ENCODE measurements around the gene POLQ.
A peak's percentile ranks its signal among the peaks of the same experiment; 100 is the strongest.
"Not testable (repeated sequence)": the region's sequence is repeated elsewhere in the genome, so short reads cannot be mapped to it uniquely, and the experiment has no call there.

The POLQ gene

DNA sequence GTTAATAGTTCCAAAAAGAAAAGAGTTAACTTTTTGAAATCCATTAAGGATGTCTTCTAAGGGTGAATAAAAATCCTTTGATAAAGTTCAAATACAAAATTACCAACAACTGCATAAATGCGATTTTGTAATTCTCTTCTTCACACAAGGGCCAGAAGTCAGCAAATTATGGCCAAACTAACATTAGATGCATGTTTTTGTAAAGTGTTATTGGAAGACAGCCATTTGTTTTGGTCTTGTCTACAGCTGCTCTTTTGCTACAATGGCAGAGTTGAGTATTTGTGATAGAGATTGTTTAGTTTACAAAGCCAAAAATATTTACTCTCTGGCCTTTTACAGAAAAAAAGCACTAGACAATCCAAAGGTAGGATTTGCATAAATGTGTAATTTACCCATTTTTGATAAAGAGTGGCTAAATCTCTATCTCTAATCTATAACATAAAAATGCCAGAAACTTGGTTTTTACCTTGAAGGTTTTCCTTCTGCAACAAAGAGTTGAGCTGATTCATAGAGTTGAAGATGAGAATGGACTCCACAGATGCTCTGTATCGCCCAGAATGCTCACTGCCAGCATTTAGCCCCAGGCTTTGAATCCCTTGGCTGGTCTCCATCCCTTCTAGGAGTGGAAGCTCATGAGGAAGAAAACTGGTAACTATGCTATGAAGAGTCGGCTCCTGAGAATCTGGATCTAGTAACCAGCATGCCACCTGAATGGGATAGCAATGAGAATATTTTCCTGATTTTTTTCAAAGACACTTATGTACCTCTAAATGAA, 64.5 kb downstream of the POLQ start:
- Histone ChIP-seq H3K4me3 (ENCODE audit: low read length) (no peak overlapping the region), H3K36me3 (ENCODE audit: insufficient read depth, low read length) (peaks cover 92% of the 10 kb centered on the region), H3K27me3 (ENCODE audit: insufficient read depth, low read length) (no peaks in the 10 kb centered on the region), H3K9me3 (ENCODE audit: insufficient read depth, low read depth, low read length) (no peaks in the 10 kb centered on the region), H3K4me1 (ENCODE audit: insufficient read depth, low read length) (no peaks in the 10 kb centered on the region), H3K9ac (ENCODE audit: low read depth, low read length) (no peak overlapping the region), H3K27ac (ENCODE audit: low read depth, low read length) (no peak overlapping the region)
- 93% methylated on average over 3 of the region's 3 CpGs for WGBS

DNA sequence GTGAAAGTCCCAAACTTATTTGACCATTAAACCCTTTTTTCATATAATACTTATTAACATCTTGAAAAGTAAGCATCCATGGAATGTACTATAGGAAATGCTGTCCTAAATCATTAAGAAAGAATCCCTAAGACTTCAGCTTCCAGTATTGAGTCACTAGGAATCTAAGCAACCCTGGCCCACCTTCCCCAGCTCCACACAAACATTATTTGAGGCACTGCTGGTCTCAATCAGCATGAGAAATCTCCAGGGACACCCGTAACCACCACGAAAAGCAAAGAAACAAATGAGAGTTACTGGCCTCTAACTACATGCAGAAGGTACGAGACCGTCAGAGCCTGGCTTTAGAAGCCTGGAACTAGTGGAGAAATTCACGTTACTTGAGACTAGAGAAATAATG, 68.2 kb downstream of the POLQ start:
- no peaks in the 10 kb centered on the region for H3K27me3 ChIP-seq (ENCODE audit: insufficient read depth, low read length)
- no peak overlapping the region for H3K9ac ChIP-seq (ENCODE audit: low read depth, low read length)
- H3K36me3 ChIP-seq (ENCODE audit: insufficient read depth, low read length), result peaks cover 95% of the 10 kb centered on the region
- no peaks in the 10 kb centered on the region for H3K4me1 ChIP-seq (ENCODE audit: insufficient read depth, low read length)
- 91% methylated on average over 5 of the region's 5 CpGs for WGBS
- H3K27ac ChIP-seq (ENCODE audit: low read depth, low read length), result 0 out of 2 replicates have a peak overlapping the region, but pooled peaks have one; percentile 12
- H3K4me3 ChIP-seq (ENCODE audit: low read length), result no peak overlapping the region
- no peaks in the 10 kb centered on the region for H3K9me3 ChIP-seq (ENCODE audit: insufficient read depth, low read depth, low read length)

DNA sequence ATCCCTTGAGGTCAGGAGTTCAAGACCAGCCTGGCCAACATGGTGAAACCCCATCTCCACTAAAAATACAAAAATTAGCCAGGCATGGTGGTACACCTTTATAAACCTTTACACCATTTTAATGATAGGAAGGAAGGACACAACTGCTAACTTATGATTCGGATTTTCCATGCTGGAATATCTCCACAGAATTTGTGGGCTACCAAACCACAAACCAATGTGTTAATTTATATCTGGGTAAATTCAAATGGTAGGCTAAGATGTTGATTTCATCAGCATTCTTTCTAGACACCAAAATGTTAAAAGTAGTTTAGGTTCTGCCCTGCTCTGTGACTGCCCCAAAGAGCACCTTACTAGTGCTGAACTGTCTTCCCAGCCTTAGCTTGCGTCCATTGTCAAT, 72.8 kb downstream of the POLQ start:
- WGBS, result 91% methylated on average over 1 of the region's 2 CpGs
- Histone ChIP-seq H3K4me1 (ENCODE audit: insufficient read depth, low read length) (no peaks in the 10 kb centered on the region), H3K4me3 (ENCODE audit: low read length) (no peak overlapping the region), H3K27ac (ENCODE audit: low read depth, low read length) (no peak overlapping the region), H3K9me3 (ENCODE audit: insufficient read depth, low read depth, low read length) (no peaks in the 10 kb centered on the region), H3K36me3 (ENCODE audit: insufficient read depth, low read length) (peaks cover 91% of the 10 kb centered on the region), H3K9ac (ENCODE audit: low read depth, low read length) (no peak overlapping the region), H3K27me3 (ENCODE audit: insufficient read depth, low read length) (no peaks in the 10 kb centered on the region)

DNA sequence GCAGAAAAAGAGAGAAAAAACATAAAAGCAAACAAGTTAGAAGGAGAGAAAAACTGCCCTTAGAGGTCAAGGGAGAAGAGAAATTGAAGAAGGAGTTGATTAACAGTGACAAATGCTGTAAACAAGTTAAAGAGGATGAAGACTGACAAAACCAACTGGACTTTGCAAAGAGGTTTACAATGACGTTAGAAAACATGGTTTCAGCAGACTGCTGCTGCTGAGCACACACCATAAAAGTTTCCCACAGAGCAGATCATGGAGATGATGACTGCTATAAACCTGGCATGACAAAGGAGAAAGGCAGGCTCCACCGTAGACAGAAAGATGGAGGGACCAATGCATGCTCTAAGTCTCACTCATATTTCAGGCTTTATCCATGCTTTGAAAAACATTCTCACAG, 78.7 kb downstream of the POLQ start:
- Histone ChIP-seq H3K36me3 (ENCODE audit: insufficient read depth, low read length) (peaks cover 87% of the 10 kb centered on the region), H3K27ac (ENCODE audit: low read depth, low read length) (no peak overlapping the region), H3K4me3 (ENCODE audit: low read length) (no peak overlapping the region), H3K4me1 (ENCODE audit: insufficient read depth, low read length) (no peaks in the 10 kb centered on the region), H3K9ac (ENCODE audit: low read depth, low read length) (no peak overlapping the region), H3K27me3 (ENCODE audit: insufficient read depth, low read length) (no peaks in the 10 kb centered on the region), H3K9me3 (ENCODE audit: insufficient read depth, low read depth, low read length) (no peaks in the 10 kb centered on the region)
- 86% methylated on average over 2 of the region's 2 CpGs for WGBS

DNA sequence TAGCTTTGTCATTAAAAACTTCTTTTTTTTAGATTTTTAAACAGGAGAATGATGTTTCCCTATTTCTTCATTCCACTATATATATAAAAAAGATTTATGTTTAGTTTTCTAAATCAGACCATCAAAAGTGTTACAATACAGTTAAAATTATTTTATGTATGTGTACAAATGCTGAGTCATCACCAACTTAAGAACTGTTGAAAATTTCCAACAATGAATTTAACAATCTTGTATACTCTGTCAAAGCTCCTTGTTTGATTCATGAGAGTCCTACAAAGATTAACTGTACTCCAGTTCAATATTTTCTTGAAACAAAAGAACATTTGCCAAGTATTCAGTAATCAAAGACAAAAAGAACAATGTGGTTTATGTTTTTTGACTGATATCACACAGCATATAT, 82.0 kb downstream of the POLQ start:
- H3K9ac ChIP-seq (ENCODE audit: low read depth, low read length), result no peak overlapping the region
- no peaks in the 10 kb centered on the region for H3K27me3 ChIP-seq (ENCODE audit: insufficient read depth, low read length)
- H3K4me1 ChIP-seq (ENCODE audit: insufficient read depth, low read length), result no peaks in the 10 kb centered on the region
- H3K9me3 ChIP-seq (ENCODE audit: insufficient read depth, low read depth, low read length), result no peaks in the 10 kb centered on the region
- H3K27ac ChIP-seq (ENCODE audit: low read depth, low read length), result no peak overlapping the region
- peaks cover 89% of the 10 kb centered on the region for H3K36me3 ChIP-seq (ENCODE audit: insufficient read depth, low read length)
- no peak overlapping the region for H3K4me3 ChIP-seq (ENCODE audit: low read length)

DNA sequence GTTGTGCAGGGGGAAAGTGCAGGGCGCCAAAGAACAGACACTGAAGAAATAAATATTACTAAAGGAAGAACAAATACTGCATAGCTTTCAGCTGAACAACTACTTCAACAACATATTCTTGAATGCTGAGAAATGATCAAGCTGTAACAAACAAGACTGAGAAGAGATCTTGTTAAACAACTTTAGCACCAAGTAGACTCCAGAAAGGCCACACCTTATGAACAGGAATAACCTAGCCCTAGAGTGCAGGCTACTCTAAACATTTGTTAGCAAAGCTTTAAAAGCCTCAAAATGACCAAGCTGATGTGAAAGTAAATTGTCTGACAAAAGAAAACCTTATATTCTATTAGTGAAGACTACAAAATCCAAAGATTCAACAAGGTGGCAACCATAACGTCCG, 83.2 kb downstream of the POLQ start:
- no peaks in the 10 kb centered on the region for H3K27me3 ChIP-seq (ENCODE audit: insufficient read depth, low read length)
- no peak overlapping the region for H3K9ac ChIP-seq (ENCODE audit: low read depth, low read length)
- WGBS, result 100% methylated on average over 1 of the region's 3 CpGs
- no peaks in the 10 kb centered on the region for H3K9me3 ChIP-seq (ENCODE audit: insufficient read depth, low read depth, low read length)
- H3K4me1 ChIP-seq (ENCODE audit: insufficient read depth, low read length), result no peaks in the 10 kb centered on the region
- no peak overlapping the region for H3K4me3 ChIP-seq (ENCODE audit: low read length)
- H3K27ac ChIP-seq (ENCODE audit: low read depth, low read length), result no peak overlapping the region
- H3K36me3 ChIP-seq (ENCODE audit: insufficient read depth, low read length), result peaks cover 83% of the 10 kb centered on the region

DNA sequence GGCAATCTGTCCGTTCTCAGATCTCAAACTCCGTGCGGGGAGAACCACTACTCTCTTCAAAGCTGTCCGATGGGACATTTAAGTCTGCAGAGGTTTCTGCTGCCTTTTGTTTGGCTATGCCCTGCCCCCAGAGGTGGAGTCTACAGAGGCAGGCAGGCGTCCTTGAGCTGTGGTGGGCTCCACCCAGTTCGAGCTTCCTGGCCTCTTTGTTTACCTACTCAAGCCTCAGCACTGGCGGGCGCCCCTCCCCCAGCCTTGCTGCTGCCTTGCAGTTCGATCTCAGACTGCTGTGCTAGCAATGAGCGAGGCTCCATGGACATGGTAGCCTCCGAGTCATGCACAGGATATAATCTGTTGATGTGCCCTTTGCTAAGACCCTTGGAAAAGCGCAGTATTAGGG, 94.0 kb downstream of the POLQ start:
- H3K9ac ChIP-seq (ENCODE audit: low read depth, low read length); H3K4me1 ChIP-seq (ENCODE audit: insufficient read depth, low read length); H3K4me3 ChIP-seq (ENCODE audit: low read length); H3K27ac ChIP-seq (ENCODE audit: low read depth, low read length); H3K27me3 ChIP-seq (ENCODE audit: insufficient read depth, low read length); H3K9me3 ChIP-seq (ENCODE audit: insufficient read depth, low read depth, low read length): not testable (repeated sequence)
- H3K36me3 ChIP-seq (ENCODE audit: insufficient read depth, low read length), result peaks cover 35% of the 10 kb centered on the region
- 90% methylated on average over 12 of the region's 12 CpGs for WGBS

DNA sequence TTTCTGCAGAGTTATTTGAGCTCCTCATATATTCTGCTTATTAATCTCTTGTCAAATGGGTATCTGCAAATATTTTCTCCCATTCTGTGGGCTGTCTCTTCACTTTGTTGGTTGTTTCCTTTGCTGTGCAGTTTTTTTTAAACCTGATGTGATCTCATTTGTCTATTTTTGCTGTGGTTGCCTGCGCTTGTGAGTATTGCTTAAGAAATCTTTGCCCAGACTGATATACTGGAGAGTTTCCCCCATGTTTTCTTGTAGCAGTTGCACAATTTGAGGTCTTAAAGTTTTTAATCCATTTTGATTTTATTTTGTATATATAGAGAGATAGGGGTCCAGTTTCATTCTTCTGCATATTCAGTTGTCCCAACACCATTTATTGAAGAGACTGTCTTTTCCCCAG, 102.3 kb downstream of the POLQ start:
- peaks cover 66% of the 10 kb centered on the region for H3K36me3 ChIP-seq (ENCODE audit: insufficient read depth, low read length)

DNA sequence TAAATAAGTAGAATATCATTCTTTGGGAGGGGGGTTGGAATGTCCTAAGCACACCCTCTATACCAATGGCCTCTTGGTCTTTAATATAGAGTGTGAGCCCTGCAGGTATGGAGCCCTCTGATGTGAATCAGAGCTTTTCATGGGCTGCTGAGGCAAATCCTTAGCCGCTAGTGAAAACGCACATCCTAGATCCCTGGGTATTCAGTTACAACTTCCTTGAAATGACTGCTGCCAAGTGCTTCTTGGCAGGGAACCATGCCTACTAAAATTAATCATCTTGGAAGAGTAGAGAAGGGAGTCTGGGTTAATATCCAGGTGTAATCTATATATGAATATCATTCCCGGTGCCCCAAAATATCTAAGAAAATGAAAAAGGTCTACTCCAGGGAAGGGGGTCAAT, 109.1 kb downstream of the POLQ start:
- Histone ChIP-seq H3K9me3 (ENCODE audit: insufficient read depth, low read depth, low read length) (no peaks in the 10 kb centered on the region), H3K4me3 (ENCODE audit: low read length) (no peak overlapping the region), H3K4me1 (ENCODE audit: insufficient read depth, low read length) (no peaks in the 10 kb centered on the region), H3K27ac (ENCODE audit: low read depth, low read length) (no peak overlapping the region), H3K9ac (ENCODE audit: low read depth, low read length) (no peak overlapping the region), H3K36me3 (ENCODE audit: insufficient read depth, low read length) (peaks cover 84% of the 10 kb centered on the region), H3K27me3 (ENCODE audit: insufficient read depth, low read length) (no peaks in the 10 kb centered on the region)
- WGBS, result 98% methylated on average over 3 of the region's 3 CpGs

More for the DNA sequence above, 102.3 kb downstream of the POLQ start:
- Histone ChIP-seq H3K9ac (ENCODE audit: low read depth, low read length) (no peak overlapping the region), H3K27me3 (ENCODE audit: insufficient read depth, low read length) (no peaks in the 10 kb centered on the region), H3K27ac (ENCODE audit: low read depth, low read length) (no peak overlapping the region), H3K4me3 (ENCODE audit: low read length) (no peak overlapping the region), H3K4me1 (ENCODE audit: insufficient read depth, low read length) (no peaks in the 10 kb centered on the region), H3K9me3 (ENCODE audit: insufficient read depth, low read depth, low read length) (no peaks in the 10 kb centered on the region)
- WGBS, result 88% methylated on average over 1 of the region's 1 CpG

DNA sequence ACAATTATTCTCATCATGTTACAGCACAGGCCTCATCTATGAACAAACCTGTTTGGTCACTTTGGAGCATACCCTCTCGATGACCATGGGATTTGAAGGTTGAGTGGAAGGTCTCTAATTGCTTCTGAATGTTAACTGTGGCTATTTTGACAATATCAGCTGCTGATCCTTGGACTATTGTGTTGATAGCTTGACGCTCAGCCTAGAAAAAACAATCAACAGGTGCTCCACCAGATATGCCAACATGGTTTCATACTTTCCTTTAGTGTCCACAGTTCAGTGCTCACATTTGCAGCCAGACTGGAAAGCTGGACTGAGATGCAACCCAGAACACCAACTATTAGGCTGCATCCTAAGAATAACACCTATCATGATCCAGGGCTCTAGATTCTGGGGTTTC, 109.7 kb downstream of the POLQ start:
- Histone ChIP-seq H3K9me3 (ENCODE audit: insufficient read depth, low read depth, low read length) (no peaks in the 10 kb centered on the region), H3K27ac (ENCODE audit: low read depth, low read length) (no peak overlapping the region), H3K4me1 (ENCODE audit: insufficient read depth, low read length) (no peaks in the 10 kb centered on the region), H3K27me3 (ENCODE audit: insufficient read depth, low read length) (no peaks in the 10 kb centered on the region), H3K36me3 (ENCODE audit: insufficient read depth, low read length) (peaks cover 89% of the 10 kb centered on the region), H3K9ac (ENCODE audit: low read depth, low read length) (no peak overlapping the region), H3K4me3 (ENCODE audit: low read length) (no peak overlapping the region)
- 93% methylated on average over 2 of the region's 2 CpGs for WGBS

DNA sequence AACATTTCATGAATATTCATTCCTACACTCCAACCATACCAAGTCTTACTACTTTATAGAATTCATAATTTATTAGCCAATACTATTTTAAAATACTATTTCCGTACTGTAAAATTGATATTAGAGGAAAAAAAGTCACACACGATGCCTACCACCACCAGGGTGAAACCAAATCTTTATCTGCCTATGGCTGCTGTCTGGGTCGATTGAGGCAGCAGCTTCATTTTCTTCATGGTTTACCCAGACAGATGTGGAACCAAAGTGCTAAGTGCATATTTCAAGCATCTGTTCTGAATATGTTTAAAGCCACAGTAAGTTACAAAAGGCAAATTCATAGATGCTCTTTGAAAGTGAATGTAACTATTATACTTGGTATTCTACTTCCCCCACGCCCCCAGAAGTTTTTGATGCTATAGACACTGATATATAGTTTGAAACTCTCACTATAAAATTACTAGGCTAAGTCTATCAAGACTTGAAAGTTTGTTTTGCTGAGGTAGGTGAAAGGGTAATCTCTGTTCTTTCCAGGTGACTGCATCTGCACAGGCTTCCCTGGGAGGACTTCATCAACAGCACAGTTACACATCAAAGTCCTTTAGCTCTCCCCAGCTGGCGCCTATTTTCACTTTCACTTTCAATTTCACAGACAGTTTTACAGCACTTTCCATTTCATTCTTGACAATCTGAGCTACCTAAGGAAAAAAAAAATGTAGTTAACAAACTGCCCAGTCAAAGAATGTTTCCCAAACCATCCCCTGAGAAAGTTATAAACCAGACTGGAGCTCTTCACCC, 113.9 kb downstream of the POLQ start:
- Histone ChIP-seq H3K27me3 (ENCODE audit: insufficient read depth, low read length) (no peaks in the 10 kb centered on the region), H3K27ac (ENCODE audit: low read depth, low read length) (no peak overlapping the region), H3K4me3 (ENCODE audit: low read length) (no peak overlapping the region), H3K4me1 (ENCODE audit: insufficient read depth, low read length) (no peaks in the 10 kb centered on the region), H3K9ac (ENCODE audit: low read depth, low read length) (no peak overlapping the region; the same call in 1 of the 2 replicates), H3K36me3 (ENCODE audit: insufficient read depth, low read length) (peaks cover 88% of the 10 kb centered on the region), H3K9me3 (ENCODE audit: insufficient read depth, low read depth, low read length) (no peaks in the 10 kb centered on the region)
- 95% methylated on average over 4 of the region's 5 CpGs for whole genome bisulfite sequencing

Measured in HUES64 (cell line).